Smooth muscle cell of trachea (primary cell): ENCODE results near the gene MARF1. TPM values are rescaled to one million over a fixed set of nuclear protein-coding genes. Genes with fewer than 3 reads are reported as not detected.

Experiments used
- total RNA-seq: library from RNA; depleted of rRNA; stranded (reverse); fragments of >200 nt; gene quantifications from 2 replicates; pipeline ENCODE4 v1.2.1, GENCODE V29; 2014

MARF1 gene, protein sequence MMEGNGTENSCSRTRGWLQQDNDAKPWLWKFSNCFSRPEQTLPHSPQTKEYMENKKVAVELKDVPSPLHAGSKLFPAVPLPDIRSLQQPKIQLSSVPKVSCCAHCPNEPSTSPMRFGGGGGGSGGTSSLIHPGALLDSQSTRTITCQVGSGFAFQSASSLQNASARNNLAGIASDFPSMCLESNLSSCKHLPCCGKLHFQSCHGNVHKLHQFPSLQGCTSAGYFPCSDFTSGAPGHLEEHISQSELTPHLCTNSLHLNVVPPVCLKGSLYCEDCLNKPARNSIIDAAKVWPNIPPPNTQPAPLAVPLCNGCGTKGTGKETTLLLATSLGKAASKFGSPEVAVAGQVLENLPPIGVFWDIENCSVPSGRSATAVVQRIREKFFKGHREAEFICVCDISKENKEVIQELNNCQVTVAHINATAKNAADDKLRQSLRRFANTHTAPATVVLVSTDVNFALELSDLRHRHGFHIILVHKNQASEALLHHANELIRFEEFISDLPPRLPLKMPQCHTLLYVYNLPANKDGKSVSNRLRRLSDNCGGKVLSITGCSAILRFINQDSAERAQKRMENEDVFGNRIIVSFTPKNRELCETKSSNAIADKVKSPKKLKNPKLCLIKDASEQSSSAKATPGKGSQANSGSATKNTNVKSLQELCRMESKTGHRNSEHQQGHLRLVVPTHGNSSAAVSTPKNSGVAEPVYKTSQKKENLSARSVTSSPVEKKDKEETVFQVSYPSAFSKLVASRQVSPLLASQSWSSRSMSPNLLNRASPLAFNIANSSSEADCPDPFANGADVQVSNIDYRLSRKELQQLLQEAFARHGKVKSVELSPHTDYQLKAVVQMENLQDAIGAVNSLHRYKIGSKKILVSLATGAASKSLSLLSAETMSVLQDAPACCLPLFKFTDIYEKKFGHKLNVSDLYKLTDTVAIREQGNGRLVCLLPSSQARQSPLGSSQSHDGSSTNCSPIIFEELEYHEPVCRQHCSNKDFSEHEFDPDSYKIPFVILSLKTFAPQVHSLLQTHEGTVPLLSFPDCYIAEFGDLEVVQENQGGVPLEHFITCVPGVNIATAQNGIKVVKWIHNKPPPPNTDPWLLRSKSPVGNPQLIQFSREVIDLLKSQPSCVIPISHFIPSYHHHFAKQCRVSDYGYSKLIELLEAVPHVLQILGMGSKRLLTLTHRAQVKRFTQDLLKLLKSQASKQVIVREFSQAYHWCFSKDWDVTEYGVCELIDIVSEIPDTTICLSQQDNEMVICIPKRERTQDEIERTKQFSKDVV (N-terminal part only)
- total RNA-seq: 15.9 and 20.1 TPM in 2 replicates

DNA sequence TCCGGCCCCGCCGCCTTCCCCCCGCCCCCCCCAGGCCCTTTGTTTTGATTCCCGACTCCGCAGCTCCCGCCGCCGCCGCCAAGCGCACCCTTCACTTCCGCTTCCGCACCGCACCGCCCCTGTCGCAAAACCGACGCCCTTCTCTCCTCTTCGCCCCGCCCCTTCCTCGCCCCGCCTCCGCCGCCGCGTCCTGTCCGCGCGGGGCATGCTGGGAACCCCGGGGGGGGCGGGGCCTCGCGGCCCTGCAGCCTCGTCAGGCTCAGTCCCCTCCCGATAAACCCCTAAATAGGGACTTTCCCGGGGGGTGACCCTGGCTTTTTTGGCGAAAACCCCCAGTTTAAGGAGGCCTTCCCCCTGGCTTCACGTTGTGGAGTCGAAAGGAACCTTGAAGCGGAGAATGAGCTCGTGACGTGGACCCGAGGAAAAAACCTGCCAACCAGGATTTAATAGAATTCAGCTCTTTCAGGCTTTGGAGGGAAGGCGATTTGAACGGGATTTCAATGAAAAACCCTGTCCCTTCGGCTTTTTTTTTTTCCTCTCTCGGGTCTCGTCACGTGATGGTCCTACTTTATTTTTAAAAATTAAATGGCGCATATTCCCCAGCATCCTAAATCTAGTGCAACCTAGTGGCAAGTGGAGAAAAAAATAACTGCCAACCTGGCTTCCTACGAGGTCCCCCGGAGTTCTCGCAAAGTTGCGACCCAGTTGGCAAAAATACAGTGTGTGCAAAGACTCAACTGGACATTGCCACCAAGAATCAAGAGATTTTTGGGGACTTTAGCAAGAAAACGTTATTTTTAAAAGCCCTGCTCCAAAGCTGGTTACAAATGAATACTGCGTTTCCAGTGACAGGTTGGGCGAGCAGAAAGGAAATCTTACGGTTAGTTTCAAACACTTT lies at the start of gene MARF1:
MARF1 (minus strand) TSS at position 107 of the 898 bp plus-strand sequence. CDS start 3,921 bp downstream, outside the sequence.

DNA sequence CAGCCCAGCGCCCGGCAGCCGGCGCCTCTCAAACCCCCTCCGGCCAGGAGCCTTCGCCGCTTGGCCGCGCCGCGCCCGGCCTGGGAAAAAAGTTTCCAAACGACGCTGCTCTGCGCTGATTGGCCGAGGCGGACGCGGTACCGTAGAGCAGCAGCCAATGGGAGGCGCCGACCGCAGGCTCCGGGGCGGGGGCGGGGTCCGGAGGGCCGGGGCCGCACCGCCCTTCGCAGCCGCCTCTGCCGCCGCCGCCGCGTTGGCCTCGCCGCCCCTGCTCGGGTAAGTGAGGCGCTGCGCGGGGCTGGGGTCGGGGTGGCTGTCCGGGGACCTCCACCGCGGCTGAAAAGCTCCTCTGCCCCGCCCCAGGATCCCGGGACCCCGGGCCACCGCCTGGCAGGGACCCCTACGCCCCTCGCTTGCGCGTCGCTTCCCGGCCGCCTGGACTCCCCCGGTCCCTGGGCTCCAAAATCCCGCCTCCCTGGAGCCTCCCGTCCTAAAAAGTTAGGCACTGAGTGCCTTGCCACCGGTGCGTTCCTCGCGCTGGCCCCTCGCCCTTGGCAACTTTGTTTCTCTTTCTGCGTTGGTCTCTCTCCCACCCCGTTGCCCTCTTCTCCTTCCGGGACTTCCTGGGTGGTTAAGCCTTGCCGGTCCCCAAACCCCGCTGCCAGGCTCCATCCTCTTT lies 7.2 kb upstream of the MARF1 start, which contains the start of gene NDE1:
NDE1 (plus strand) TSS at position 227 of the 679 bp plus-strand sequence. CDS start 14,534 bp downstream, outside the sequence.

Other genes with a start within 250 kb of the MARF1 start
- gene MPV17L, start 247.4 kb downstream of the MARF1 start, total RNA-seq: 0.15 and 0.66 TPM in 2 replicates
- gene BMERB1, start 208.6 kb downstream of the MARF1 start, total RNA-seq: 61.5 and 67.6 TPM in 2 replicates
- gene NDE1, start 7.1 kb upstream of the MARF1 start, total RNA-seq: 25.1 and 56.3 TPM in 2 replicates
- under 0.01 TPM in 2 replicates for gene MYH11, start 213.9 kb upstream of the MARF1 start, total RNA-seq
- gene CEP20, start 245.4 kb upstream of the MARF1 start, total RNA-seq: 51.1 and 72.0 TPM in 2 replicates